GM21447 (cell line): ENCODE measurements around the gene LGR4.
"Not testable (repeated sequence)": the region's sequence is repeated elsewhere in the genome, so short reads cannot be mapped to it uniquely, and the experiment has no call there.

Source experiments
- ATAC-seq: cut with Tn5 transposase; IDR thresholded peaks from one replicate; pipeline ENCODE4 v1.9.1; 2021; ENCODE audit not compliant: unreplicated experiment

Gene LGR4

GRCh38 chr11:27472398-27473016 is at the start of gene LGR4:
LGR4 (minus strand) TSS chr11:27472790; CDS start chr11:27472302, 488 bp downstream.
- peak; percentile 82 for ATAC-seq

DNA sequence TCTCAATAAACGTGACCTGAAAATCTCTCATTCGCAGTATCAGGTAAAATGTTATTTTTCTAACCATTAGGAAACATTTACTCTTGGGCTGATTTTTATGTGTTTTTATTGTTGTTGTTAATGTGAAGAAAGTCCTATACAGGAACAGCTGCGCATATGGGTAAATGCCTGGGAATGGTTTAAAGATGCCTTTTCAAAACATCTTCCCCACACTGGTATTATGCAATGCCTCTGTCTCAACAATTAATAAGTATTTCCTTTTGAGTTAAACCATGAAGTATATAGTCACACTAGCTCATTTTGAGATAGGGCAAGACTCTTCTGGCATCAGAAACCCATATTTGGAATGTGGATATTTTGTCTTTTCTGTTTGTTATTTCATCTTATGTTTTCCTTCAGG is 47.6 kb upstream of the LGR4 start:
- ATAC-seq = no peak

DNA sequence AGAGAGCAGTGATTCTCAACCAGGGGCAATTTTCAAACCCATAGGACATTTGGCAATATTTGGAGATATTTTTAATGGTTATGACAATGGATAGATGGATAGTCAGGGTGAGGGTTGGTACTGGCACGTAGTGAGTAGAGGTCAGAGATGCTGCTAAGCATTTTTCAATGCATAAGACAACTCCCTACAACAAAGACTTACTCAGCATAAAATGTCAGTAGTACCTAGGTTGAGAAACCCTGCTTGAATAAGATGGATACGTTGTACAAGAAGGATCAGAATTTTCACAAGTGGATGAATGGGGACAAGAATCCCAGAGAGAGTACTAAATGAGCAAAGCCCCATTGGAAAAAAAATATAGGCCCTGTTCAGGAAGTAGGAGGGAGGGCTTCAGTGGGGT is 45.9 kb upstream of the LGR4 start:
- no peak for ATAC-seq

- not testable (repeated sequence) for ATAC-seq
These were observed 44.9 kb upstream of the LGR4 start for GRCh38 chr11:27517490-27517889.

- no peak for ATAC-seq
These were observed 42.0 kb upstream of the LGR4 start for GRCh38 chr11:27514558-27514957.

DNA sequence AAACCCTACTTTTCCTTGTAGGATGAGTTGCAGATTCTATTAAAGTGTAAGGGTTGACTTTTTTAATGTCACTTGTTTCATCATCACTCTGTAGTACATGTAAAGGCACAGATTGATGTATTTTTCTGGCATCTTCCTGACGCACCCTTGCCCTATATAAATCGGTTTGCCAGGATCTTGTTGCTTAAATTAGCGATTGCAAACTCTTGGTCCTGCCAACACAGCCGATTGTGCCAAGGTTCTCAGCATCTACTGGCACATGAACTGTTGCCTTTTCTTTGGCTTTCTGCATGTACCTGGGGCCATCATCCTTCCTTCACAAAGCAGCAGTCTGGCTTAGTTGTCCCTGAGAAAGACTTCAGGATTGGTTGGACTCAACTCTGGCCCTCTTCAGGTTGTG is 41.5 kb upstream of the LGR4 start:
- no peak for ATAC-seq

DNA sequence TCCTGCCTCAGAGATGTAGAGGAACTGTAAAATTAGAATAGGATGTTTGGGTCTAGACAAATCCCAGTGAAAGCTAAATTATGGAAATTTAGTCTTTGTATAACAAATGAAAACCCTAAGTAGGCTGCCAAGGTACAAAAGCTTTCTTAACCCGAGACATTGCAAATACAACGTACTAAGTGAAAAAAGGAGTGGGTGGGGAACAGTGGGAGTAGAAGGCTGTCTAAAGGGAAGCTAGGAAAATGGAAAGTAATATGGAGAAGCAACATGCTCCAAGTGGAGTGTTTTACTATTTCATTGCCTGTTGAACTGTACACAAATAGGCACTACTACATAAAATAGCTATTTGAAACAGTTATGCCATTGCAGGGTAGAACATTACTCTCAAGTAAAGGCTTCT is 40.8 kb upstream of the LGR4 start:
- no peak for ATAC-seq

- no peak for ATAC-seq
These were observed 39.6 kb upstream of the LGR4 start for GRCh38 chr11:27512238-27512637.

DNA sequence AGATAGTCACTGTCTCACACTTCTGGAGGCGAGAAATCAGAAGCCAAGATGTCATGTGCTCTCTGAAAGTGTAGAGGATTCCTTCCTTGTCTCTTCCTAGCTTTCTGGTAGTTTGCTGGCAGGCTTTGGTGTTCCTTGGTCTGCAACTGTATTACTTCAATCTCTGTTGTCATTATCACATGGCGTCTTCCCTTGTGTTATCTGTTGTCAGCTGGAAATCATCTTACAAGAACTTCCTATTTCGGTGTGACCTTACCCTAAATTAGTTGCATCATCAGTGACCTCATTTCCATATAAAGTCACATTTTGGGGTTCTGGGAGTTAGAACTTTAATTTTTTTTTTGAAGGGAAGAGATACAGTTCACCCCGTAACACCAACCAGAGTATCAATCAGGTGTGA is 37.3 kb upstream of the LGR4 start:
- no peak for ATAC-seq

- ATAC-seq = no peak
These were observed 35.1 kb upstream of the LGR4 start for GRCh38 chr11:27507557-27508322.

GRCh38 chr11:27506200-27507182 is 33.9 kb upstream of the LGR4 start, which contains the start of gene LIN7C:
LIN7C (minus strand) TSS chr11:27506769; CDS start chr11:27506752, 17 bp downstream.
- peak; percentile 95 for ATAC-seq

DNA sequence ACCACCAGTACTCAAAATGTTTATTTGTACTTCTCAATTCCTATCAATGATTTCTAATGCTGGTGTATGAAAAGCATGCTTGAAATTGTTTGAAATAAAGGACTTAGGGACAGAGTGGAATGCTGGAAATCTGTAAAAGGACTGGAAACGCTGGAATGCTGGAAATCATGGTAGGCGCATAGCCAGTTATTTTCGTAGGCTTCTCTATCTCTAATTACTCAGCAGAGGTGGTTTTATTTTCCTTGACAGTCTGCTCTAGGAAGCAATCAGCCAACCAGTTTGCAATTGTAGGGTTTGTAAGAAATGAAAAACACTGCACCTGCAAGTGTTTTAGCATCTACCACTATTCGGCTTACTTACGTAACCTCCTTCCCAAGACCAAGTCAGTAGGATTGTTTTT is 33.2 kb upstream of the LGR4 start:
- ATAC-seq = no peak

GRCh38 chr11:27504205-27504604 is 31.6 kb upstream of the LGR4 start:
- ATAC-seq = no peak

GRCh38 chr11:27501100-27501499 is 28.5 kb upstream of the LGR4 start:
- no peak for ATAC-seq

DNA sequence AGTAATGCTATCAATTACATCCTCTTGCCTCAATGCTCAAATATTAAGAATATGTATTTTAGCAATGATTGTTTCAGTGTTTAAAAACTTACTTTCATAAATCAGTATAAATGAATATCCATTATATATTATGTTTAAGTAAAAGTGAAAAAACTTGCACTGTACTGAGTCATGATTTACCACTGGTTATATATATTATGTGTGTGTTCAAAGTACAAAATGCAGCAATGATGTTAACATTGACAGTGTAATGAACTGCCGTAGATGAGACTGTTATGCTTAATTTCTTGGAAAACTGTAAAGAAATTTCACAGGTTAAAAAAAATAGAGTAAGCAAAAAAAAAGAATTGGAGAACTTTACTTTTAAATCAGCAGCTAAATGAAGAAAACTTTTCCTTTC is 25.3 kb upstream of the LGR4 start:
- no peak for ATAC-seq

DNA sequence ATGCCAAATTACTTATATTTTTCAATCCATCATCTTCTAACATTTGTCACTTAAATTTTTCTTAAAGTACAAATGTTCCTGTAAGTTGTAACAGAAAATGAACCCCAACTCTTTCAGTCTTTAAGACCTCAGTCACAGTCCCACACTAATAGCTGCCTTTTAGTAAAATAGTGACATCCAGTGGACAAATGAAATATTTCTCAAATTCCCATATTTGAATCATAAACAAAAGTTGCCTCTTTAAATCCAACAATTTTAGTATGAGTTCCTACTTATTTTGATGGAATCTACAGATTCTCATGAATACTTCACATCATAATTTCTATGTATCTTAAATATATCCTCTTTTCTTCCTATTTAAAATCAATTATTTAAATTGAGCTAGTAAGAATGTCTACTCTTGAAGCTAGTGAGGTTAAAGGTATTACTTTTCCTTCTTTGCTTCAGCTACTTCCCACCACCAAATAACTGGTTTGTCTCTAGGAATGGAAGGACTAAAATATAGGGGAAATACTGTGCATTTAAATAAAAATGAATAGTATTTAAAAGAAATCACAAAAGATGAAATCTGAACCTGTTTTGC is 24.8 kb upstream of the LGR4 start:
- peak; percentile 65 for ATAC-seq

DNA sequence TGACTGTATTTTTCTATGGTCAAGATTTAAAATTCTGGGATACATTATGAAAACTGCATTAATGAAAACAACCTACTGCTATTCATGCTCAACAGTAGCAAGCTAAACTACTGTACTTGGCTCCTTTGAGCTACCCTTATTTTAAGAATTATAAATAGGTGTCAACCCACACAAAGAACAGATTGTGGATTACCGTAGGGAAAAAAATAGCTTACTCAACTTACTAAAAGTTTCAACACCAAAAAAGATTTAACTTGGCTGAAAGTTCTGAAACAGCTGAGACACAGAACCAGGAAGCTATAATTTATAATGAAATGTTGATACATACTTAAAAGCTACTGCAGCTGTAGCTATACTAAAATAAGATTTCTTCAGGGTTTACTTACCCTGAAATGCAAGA is 23.9 kb upstream of the LGR4 start:
- ATAC-seq = no peak

DNA sequence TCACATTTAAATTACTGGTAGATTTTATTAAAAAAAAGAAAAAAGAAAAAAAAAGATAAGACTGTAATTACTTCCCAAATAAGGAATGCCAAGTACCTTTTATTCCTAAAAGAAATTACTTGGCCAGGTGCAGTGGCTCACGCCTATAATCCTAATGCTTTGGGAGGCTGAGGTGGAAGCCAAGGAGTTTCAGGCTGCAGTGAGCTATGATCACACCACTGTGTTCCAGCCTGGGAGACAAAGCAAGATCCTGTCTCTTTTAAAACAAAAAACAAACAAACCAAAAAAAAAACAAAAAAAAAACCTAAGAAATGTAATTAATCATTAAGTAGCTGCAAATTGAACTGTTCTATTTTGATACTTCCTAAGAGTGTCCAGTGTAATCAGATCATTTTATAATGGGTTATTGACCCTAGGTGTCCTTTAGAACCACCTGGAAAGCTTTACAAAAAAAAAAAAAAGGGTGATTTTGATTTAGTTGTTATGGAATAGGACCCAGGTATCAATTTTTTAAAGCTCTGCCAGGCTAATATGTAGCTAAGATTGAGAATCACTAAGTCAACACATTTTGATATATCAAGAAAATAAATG is 23.2 kb upstream of the LGR4 start:
- ATAC-seq = no peak

DNA sequence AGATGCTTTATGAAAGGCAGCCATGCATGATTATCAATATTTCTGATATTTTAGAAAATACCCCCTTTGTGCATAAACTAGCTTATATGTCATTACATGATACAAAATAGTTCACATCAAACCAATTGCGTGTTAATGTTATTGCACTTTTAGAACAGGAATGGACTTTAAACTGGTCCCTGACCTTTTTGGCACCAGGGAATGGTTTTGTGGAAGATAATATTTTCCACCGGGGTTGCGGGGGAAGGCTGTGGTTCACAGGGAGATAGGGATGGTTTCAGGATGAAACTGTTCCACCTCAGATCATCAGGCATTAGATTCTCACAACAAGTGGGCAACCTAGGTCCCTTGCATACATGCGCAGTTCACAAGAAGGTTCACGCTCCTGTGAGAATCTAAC is 16.5 kb upstream of the LGR4 start:
- ATAC-seq = no peak

GRCh38 chr11:27487706-27488105 is 15.1 kb upstream of the LGR4 start:
- ATAC-seq = no peak
